RPMI7951 (cell line): ENCODE results near the gene TF. TPM values are rescaled to one million over a fixed set of nuclear protein-coding genes. Genes with fewer than 3 reads are reported as not detected.
"Not testable (repeated sequence)": the region's sequence is repeated elsewhere in the genome, so short reads cannot be mapped to it uniquely, and the experiment has no call there.

Source experiments
- DNase-seq: peaks from one replicate; pipeline ENCODE4 v3.0.0-alpha.2; 2012; ENCODE audit warnings: low read depth
- total RNA-seq: library from RNA; depleted of rRNA; stranded (reverse); fragments of >200 nt; shearing (Covaris generic); gene quantifications from 2 replicates; pipeline ENCODE4 v1.2.3, GENCODE V29; 2014

The TF gene
- total RNA-seq, 1 experiment from 2014 or later, result 0.96 TPM

GRCh38 chr3:133765256-133765655 lies 19.1 kb downstream of the TF start:
- DNase-seq, result no peak

- DNase-seq, result no peak
These were observed 21.4 kb downstream of the TF start for GRCh38 chr3:133767607-133768006.

GRCh38 chr3:133769536-133769935 lies 23.3 kb downstream of the TF start:
- no peak for DNase-seq

- DNase-seq, result no peak
These were observed 27.5 kb downstream of the TF start for GRCh38 chr3:133773732-133774131.

- no peak for DNase-seq
These were observed 29.1 kb downstream of the TF start for GRCh38 chr3:133775309-133775708.

GRCh38 chr3:133775835-133776234 lies 29.6 kb downstream of the TF start:
- no peak for DNase-seq

GRCh38 chr3:133776794-133777438 lies 30.7 kb downstream of the TF start:
- DNase-seq, result no peak

- DNase-seq, result no peak
These were observed 31.8 kb downstream of the TF start for GRCh38 chr3:133777807-133778568.

- DNase-seq, result no peak
These were observed 33.5 kb downstream of the TF start for GRCh38 chr3:133779626-133780203.

GRCh38 chr3:133780756-133781155 lies 34.6 kb downstream of the TF start:
- not testable (repeated sequence) for DNase-seq

GRCh38 chr3:133781570-133781969 lies 35.4 kb downstream of the TF start:
- DNase-seq, result no peak

GRCh38 chr3:133782454-133782853 lies 36.3 kb downstream of the TF start:
- DNase-seq, result no peak

- no peak for DNase-seq
These were observed 37.6 kb downstream of the TF start for GRCh38 chr3:133783762-133784161.

- DNase-seq, result no peak
These were observed 41.8 kb downstream of the TF start for GRCh38 chr3:133788024-133788423.

GRCh38 chr3:133792171-133792763 lies 46.1 kb downstream of the TF start:
- DNase-seq, result peak; percentile 39

- no peak for DNase-seq
These were observed 51.4 kb downstream of the TF start for GRCh38 chr3:133797396-133798105.

GRCh38 chr3:133799794-133800585 lies 53.8 kb downstream of the TF start:
- DNase-seq, result peak; percentile 17

- no peak for DNase-seq
These were observed 57.3 kb downstream of the TF start for GRCh38 chr3:133803469-133803868.

- no peak for DNase-seq
These were observed 58.7 kb downstream of the TF start for GRCh38 chr3:133804896-133805295.

- DNase-seq, result no peak
These were observed 59.1 kb downstream of the TF start for GRCh38 chr3:133805384-133805701.

- DNase-seq, result peak; percentile 92
These were observed 59.7 kb downstream of the TF start, which contains the start of gene SRPRB for GRCh38 chr3:133805702-133806475. Gene SRPRB, plus strand, starts transcription at chr3:133805815. Its CDS starts 34 bp downstream, at chr3:133805849.
